Lower leg skin (tissue), 3 donors: Measurements from ENCODE around the gene RINT1.

Experiments used
- CTCF ChIP-seq, 3 donors: fragments of 450-650 bp; IDR thresholded peaks; one replicate each; pipeline ENCODE4 v1.5.1; 2016; ENCODE audit warnings: antibody characterized with exemption in 3 of 3, mild to moderate bottlenecking in 3 of 3, moderate library complexity in 2 of 3
- POLR2A ChIP-seq, 2 donors: fragments of 450-650 bp; IDR thresholded peaks; one replicate each; pipeline ENCODE4 v1.6.1; 2016 to 2017; ENCODE audit warnings: antibody characterized with exemption in 2 of 2, mild to moderate bottlenecking in 1 of 2, moderate library complexity in 1 of 2

GRCh38 chr7:105565190-105565589 is 33.2 kb downstream of the RINT1 start:
- TF ChIP-seq CTCF (IDR thresholded peaks at IDR 0.05) (no peak), POLR2A (IDR thresholded peaks at IDR 0.05) (no peak)
